Measurements from ENCODE around the gene FMN2.

The FMN2 gene

GRCh38 chr1:240385985-240386978 is 294.6 kb downstream of the FMN2 start:
- Histone ChIP-seq H3K27ac (ENCODE audit: extremely low read depth, low read depth, low read length) (no peak overlapping the region), H3K4me1 (ENCODE audit: control insufficient read depth, insufficient read depth, low read length) (no peaks in the 10 kb centered on the region), H3K4me3 (ENCODE audit: low read depth, low read length) (no peak overlapping the region), H3K36me3 (ENCODE audit: control insufficient read depth in 2 of 2, insufficient read depth in 1 of 2, low read length in 2 of 2) (peaks cover 0 to 7% of the 10 kb centered on the region in 2 experiments; a peak in 1 of 3 replicates), H3K9me3 (ENCODE audit: control insufficient read depth, insufficient read depth, low read depth, low read length) (no peaks in the 10 kb centered on the region; the same call in 1 of the 2 replicates)
- ChIA-PET CTCF (interaction anchor here (0.6 kb wide), 1 partner anchor 358 kb away, joined by 3 read pairs; no protein-coding TSS in a partner anchor), POLR2A (no interaction called here)
- TF ChIP-seq, protein P1, sequence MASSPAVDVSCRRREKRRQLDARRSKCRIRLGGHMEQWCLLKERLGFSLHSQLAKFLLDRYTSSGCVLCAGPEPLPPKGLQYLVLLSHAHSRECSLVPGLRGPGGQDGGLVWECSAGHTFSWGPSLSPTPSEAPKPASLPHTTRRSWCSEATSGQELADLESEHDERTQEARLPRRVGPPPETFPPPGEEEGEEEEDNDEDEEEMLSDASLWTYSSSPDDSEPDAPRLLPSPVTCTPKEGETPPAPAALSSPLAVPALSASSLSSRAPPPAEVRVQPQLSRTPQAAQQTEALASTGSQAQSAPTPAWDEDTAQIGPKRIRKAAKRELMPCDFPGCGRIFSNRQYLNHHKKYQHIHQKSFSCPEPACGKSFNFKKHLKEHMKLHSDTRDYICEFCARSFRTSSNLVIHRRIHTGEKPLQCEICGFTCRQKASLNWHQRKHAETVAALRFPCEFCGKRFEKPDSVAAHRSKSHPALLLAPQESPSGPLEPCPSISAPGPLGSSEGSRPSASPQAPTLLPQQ (tag by site-specific recombination; IDR thresholded peaks at IDR 0.05), result no peak
- TF ChIP-seq, protein P2, sequence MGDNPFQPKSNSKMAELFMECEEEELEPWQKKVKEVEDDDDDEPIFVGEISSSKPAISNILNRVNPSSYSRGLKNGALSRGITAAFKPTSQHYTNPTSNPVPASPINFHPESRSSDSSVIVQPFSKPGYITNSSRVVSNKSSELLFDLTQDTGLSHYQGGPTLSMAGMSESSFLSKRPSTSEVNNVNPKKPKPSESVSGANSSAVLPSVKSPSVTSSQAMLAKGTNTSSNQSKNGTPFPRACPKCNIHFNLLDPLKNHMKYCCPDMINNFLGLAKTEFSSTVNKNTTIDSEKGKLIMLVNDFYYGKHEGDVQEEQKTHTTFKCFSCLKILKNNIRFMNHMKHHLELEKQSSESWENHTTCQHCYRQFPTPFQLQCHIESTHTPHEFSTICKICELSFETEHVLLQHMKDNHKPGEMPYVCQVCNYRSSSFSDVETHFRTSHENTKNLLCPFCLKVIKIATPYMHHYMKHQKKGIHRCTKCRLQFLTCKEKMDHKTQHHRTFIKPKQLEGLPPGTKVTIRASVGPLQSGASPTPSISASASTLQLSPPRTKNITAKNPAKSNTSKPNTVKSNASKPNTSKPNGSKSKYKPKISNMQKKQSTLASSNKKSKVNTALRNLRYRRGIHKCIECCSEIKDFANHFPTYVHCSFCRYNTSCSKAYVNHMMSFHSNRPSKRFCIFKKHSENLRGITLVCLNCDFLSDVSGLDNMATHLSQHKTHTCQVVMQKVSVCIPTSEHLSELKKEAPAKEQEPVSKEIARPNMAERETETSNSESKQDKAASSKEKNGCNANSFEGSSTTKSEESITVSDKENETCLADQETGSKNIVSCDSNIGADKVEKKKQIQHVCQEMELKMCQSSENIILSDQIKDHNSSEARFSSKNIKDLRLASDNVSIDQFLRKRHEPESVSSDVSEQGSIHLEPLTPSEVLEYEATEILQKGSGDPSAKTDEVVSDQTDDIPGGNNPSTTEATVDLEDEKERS (tag by site-specific recombination; IDR thresholded peaks at IDR 0.05), result no peak
- TF ChIP-seq, protein P3, sequence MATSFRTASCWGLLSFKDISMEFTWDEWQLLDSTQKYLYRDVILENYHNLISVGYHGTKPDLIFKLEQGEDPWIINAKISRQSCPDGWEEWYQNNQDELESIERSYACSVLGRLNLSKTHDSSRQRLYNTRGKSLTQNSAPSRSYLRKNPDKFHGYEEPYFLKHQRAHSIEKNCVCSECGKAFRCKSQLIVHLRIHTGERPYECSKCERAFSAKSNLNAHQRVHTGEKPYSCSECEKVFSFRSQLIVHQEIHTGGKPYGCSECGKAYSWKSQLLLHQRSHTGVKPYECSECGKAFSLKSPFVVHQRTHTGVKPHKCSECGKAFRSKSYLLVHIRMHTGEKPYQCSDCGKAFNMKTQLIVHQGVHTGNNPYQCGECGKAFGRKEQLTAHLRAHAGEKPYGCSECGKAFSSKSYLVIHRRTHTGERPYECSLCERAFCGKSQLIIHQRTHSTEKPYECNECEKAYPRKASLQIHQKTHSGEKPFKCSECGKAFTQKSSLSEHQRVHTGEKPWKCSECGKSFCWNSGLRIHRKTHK (tag by site-specific recombination; IDR thresholded peaks at IDR 0.05), result no peak
- TF ChIP-seq ZNF133 (tag by site-specific recombination; IDR thresholded peaks at IDR 0.05) (no peak), GLIS1 (tag by site-specific recombination; IDR thresholded peaks at IDR 0.05) (no peak), ZNF777 (tag by site-specific recombination; IDR thresholded peaks at IDR 0.05; ENCODE audit: borderline replicate concordance) (no peak), ZFHX2 (tag by site-specific recombination; conservative IDR thresholded peaks at IDR 0.05) (no peak), HOXC10 (CRISPR knock-in tag; IDR thresholded peaks at IDR 0.05) (no peak), ZNF571 (tag by site-specific recombination; IDR thresholded peaks at IDR 0.05) (no peak), ZNF112 (tag by site-specific recombination; IDR thresholded peaks at IDR 0.05) (no peak), OSR2 (tag by site-specific recombination; IDR thresholded peaks at IDR 0.05) (no peak), ZFP37 (tag by site-specific recombination; IDR thresholded peaks at IDR 0.05) (no peak), ZNF664 (tag by site-specific recombination; IDR thresholded peaks at IDR 0.05) (no peak), ZNF704 (tag by site-specific recombination; IDR thresholded peaks at IDR 0.05) (no peak)
- TF ChIP-seq, protein P4, sequence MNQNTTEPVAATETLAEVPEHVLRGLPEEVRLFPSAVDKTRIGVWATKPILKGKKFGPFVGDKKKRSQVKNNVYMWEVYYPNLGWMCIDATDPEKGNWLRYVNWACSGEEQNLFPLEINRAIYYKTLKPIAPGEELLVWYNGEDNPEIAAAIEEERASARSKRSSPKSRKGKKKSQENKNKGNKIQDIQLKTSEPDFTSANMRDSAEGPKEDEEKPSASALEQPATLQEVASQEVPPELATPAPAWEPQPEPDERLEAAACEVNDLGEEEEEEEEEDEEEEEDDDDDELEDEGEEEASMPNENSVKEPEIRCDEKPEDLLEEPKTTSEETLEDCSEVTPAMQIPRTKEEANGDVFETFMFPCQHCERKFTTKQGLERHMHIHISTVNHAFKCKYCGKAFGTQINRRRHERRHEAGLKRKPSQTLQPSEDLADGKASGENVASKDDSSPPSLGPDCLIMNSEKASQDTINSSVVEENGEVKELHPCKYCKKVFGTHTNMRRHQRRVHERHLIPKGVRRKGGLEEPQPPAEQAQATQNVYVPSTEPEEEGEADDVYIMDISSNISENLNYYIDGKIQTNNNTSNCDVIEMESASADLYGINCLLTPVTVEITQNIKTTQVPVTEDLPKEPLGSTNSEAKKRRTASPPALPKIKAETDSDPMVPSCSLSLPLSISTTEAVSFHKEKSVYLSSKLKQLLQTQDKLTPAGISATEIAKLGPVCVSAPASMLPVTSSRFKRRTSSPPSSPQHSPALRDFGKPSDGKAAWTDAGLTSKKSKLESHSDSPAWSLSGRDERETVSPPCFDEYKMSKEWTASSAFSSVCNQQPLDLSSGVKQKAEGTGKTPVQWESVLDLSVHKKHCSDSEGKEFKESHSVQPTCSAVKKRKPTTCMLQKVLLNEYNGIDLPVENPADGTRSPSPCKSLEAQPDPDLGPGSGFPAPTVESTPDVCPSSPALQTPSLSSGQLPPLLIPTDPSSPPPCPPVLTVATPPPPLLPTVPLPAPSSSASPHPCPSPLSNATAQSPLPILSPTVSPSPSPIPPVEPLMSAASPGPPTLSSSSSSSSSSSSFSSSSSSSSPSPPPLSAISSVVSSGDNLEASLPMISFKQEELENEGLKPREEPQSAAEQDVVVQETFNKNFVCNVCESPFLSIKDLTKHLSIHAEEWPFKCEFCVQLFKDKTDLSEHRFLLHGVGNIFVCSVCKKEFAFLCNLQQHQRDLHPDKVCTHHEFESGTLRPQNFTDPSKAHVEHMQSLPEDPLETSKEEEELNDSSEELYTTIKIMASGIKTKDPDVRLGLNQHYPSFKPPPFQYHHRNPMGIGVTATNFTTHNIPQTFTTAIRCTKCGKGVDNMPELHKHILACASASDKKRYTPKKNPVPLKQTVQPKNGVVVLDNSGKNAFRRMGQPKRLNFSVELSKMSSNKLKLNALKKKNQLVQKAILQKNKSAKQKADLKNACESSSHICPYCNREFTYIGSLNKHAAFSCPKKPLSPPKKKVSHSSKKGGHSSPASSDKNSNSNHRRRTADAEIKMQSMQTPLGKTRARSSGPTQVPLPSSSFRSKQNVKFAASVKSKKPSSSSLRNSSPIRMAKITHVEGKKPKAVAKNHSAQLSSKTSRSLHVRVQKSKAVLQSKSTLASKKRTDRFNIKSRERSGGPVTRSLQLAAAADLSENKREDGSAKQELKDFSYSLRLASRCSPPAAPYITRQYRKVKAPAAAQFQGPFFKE (tag by site-specific recombination; IDR thresholded peaks at IDR 0.05; ENCODE audit: borderline replicate concordance), result no peak
- TF ChIP-seq, protein P5, sequence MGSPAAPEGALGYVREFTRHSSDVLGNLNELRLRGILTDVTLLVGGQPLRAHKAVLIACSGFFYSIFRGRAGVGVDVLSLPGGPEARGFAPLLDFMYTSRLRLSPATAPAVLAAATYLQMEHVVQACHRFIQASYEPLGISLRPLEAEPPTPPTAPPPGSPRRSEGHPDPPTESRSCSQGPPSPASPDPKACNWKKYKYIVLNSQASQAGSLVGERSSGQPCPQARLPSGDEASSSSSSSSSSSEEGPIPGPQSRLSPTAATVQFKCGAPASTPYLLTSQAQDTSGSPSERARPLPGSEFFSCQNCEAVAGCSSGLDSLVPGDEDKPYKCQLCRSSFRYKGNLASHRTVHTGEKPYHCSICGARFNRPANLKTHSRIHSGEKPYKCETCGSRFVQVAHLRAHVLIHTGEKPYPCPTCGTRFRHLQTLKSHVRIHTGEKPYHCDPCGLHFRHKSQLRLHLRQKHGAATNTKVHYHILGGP (tag by site-specific recombination; IDR thresholded peaks at IDR 0.05), result no peak
- TF ChIP-seq, protein P6, sequence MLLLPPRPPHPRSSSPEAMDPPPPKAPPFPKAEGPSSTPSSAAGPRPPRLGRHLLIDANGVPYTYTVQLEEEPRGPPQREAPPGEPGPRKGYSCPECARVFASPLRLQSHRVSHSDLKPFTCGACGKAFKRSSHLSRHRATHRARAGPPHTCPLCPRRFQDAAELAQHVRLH (tag by site-specific recombination; IDR thresholded peaks at IDR 0.05), result no peak
- TF ChIP-seq, protein P7, sequence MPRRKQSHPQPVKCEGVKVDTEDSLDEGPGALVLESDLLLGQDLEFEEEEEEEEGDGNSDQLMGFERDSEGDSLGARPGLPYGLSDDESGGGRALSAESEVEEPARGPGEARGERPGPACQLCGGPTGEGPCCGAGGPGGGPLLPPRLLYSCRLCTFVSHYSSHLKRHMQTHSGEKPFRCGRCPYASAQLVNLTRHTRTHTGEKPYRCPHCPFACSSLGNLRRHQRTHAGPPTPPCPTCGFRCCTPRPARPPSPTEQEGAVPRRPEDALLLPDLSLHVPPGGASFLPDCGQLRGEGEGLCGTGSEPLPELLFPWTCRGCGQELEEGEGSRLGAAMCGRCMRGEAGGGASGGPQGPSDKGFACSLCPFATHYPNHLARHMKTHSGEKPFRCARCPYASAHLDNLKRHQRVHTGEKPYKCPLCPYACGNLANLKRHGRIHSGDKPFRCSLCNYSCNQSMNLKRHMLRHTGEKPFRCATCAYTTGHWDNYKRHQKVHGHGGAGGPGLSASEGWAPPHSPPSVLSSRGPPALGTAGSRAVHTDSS (tag by site-specific recombination; IDR thresholded peaks at IDR 0.05), result no peak
